Gastrocnemius medialis (tissue), 4 donors: ENCODE data around the gene FAM117A. TPM values are rescaled to one million over a fixed set of nuclear protein-coding genes. Genes with fewer than 3 reads are reported as not detected.

Experiments
- ATAC-seq, 2 donors: fragments of 150-250 bp; one replicate each; pipeline ENCODE4 v1.9.1; 2016
- DNase-seq, 2 donors: peaks; one replicate each; pipeline ENCODE4 v3.0.0-alpha.2; 2019
- H3K27ac ChIP-seq, 4 donors: fragments of 200-600 bp; sonication (generic); 1 replicate in 1 of 4; 2 replicates in 3 of 4; pipeline ENCODE4 v1.5.1; 2016 to 2018; ENCODE audit warnings: mild to moderate bottlenecking in 2 of 4, moderate library complexity in 1 of 4
- H3K27me3 ChIP-seq, 3 donors: fragments of 200-600 bp; sonication (generic) in 2 of 3; 1 replicate in 1 of 3; 2 replicates in 2 of 3; pipeline versions ENCODE4 v1.5.1 to v1.6.0; 2016 to 2019; ENCODE audit warnings: mild to moderate bottlenecking in 1 of 3, moderate library complexity in 1 of 3
- H3K36me3 ChIP-seq, 2 donors: fragments of 200-600 bp; sonication (generic) in 1 of 2; one replicate each; pipeline ENCODE4 v1.5.1; 2017 to 2018
- H3K4me1 ChIP-seq, 2 donors: fragments of 200-600 bp; sonication (generic) in 1 of 2; one replicate each; pipeline ENCODE4 v1.5.1; 2016 to 2017; ENCODE audit warnings: mild to moderate bottlenecking in 2 of 2
- H3K4me3 ChIP-seq, 4 donors: fragments of 200-600 bp; sonication (generic) in 3 of 4; 1 replicate in 1 of 4; 2 replicates in 3 of 4; pipeline ENCODE4 v1.5.1; 2016 to 2019; ENCODE audit warnings: mild to moderate bottlenecking in 2 of 4
- H3K9me3 ChIP-seq, 3 donors: fragments of 200-600 bp; sonication (generic) in 2 of 3; 1 replicate in 1 of 3; 2 replicates in 2 of 3; pipeline ENCODE4 v1.5.1; 2016 to 2019
- CTCF ChIP-seq, 5 experiments: fragments of 450-650 bp in 3 of 5; fragments of 200-600 bp in 2 of 5; sonication (generic) in 2 of 5; IDR thresholded peaks in 4 of 5; conservative IDR thresholded peaks in 1 of 5; 1 replicate in 4 of 5; 2 replicates in 1 of 5; pipeline ENCODE4 v1.5.1; 2016 to 2019; ENCODE audit warnings: antibody characterized with exemption in 5 of 5, mild to moderate bottlenecking in 3 of 5, moderate library complexity in 3 of 5
- POLR2A ChIP-seq, 2 donors: fragments of 450-650 bp; IDR thresholded peaks; one replicate each; pipeline ENCODE4 v1.6.1; 2017; ENCODE audit warnings: antibody characterized with exemption in 2 of 2, mild to moderate bottlenecking in 2 of 2, moderate library complexity in 2 of 2
- in situ Hi-C, 4 donors: fragments of 200-750 bp; cut with MboI; loops; one replicate each; pipeline versions ENCODE4 v1.15.0 to v1.8.0; 2017; ENCODE audit warnings: low sequenced_read_pairs in 4 of 4
- intact Hi-C: fragments of 100-400 bp; cut with DNase I; formaldehyde crosslinking; loops from one replicate; pipeline ENCODE4 v1.15.1; 2023; ENCODE audit warnings: low total_unique reads
- total RNA-seq, 4 donors: library from RNA; depleted of rRNA; stranded (reverse); fragments of >200 nt; gene quantifications; one replicate each; pipeline versions ENCODE4 v1.1.0 to v1.2.3, GENCODE V29; 2016

Gene FAM117A
- total RNA-seq, 4 donors from 2014 or later: 2.6 to 4.9 (median 3.3) TPM

DNA sequence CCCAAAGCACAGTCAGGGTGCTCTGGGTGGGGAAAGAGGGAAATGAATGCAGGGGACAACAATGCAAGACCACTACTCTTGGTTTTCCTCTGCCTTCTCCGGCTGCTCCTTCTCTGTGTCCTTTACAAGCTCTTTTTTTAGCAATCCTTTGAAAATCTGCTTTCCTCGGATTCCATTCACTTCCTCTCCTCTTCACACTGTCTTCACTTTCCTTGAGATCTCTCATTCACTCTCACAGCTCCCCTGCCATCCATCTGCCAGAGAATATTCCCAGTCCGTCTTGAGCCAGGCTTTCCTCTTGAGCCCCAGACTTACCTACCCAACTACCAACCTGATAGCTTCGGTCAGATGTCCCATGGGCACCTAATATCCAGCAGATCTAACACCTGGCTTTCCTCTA lies 75.1 kb downstream of the FAM117A start:
- no peak for DNase-seq
- no peak for ATAC-seq
- in situ Hi-C loops: no loop called here
- no peaks in the 10 kb centered on the region for H3K27me3 ChIP-seq
- H3K27ac ChIP-seq: peak overlapping the region; percentile 41 to 64 (median 56)
- H3K9me3 ChIP-seq: no peaks in the 10 kb centered on the region
- TF ChIP-seq CTCF (IDR thresholded peaks at IDR 0.05 in 4 of 5, conservative IDR thresholded peaks at IDR 0.05 in 1 of 5): no peak
- no peaks in the 10 kb centered on the region for H3K36me3 ChIP-seq
- H3K4me3 ChIP-seq: no peak overlapping the region
- intact Hi-C loops: no loop called here
- peaks cover 15 to 18% of the 10 kb centered on the region in 2 donors for H3K4me1 ChIP-seq

DNA sequence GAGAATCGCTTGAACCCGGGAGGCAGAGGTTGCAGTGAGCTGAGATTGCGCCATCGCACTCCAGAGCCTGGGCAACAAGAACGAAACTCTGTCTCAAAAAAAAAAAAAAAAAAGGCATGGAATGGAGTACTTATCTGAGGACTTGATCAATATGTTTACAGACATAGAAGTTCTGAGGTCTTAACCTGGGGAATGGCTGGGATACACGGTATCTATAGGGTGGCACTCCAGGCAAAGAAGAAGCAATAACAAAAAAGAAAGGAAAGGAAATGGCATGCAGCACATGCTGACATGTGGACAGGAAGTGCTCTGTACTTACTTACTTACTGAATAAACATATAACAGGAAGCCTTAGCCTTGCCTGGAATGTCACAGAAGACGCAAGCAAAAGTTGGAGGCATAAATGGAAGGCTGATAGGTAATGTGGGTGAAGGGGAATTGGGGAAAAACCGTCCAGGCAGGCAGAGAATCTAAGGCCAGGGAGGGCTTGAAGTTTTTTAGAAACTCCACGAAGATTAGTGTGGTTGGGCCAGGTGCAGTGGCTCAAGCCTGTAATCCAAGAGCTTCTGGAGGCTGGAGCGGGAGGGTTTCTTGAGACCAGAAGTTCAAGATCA lies 75.9 kb downstream of the FAM117A start:
- H3K27ac ChIP-seq: peak overlapping the region; percentile 41 to 64 (median 56)
- no peaks in the 10 kb centered on the region for H3K36me3 ChIP-seq
- no peaks in the 10 kb centered on the region for H3K9me3 ChIP-seq
- DNase-seq (no peak), ATAC-seq (peak; percentile 11 to 36)
- no peaks in the 10 kb centered on the region for H3K27me3 ChIP-seq
- in situ Hi-C loops: no loop called here
- intact Hi-C loops: no loop called here
- peaks cover 15 to 18% of the 10 kb centered on the region in 2 donors for H3K4me1 ChIP-seq
- TF ChIP-seq CTCF (IDR thresholded peaks at IDR 0.05 in 4 of 5, conservative IDR thresholded peaks at IDR 0.05 in 1 of 5) (no peak), POLR2A (IDR thresholded peaks at IDR 0.05) (no peak)
- H3K4me3 ChIP-seq: no peak overlapping the region

GRCh38 chr17:49681106-49681979 lies 82.6 kb downstream of the FAM117A start:
- in situ Hi-C loops: no loop called here
- DNase-seq: no peak
- Histone ChIP-seq H3K36me3 (no peaks in the 10 kb centered on the region), H3K4me3 (no peak overlapping the region), H3K27me3 (no peaks in the 10 kb centered on the region), H3K9me3 (no peaks in the 10 kb centered on the region), H3K27ac (no peak overlapping the region), H3K4me1 (peaks cover 6 to 10% of the 10 kb centered on the region in 2 donors)
- intact Hi-C loops: no loop called here
- TF ChIP-seq POLR2A (IDR thresholded peaks at IDR 0.05): no peak
- no peak for ATAC-seq

GRCh38 chr17:49680314-49680713 lies 83.6 kb downstream of the FAM117A start:
- no peak overlapping the region for H3K4me3 ChIP-seq
- H3K36me3 ChIP-seq: no peaks in the 10 kb centered on the region
- no peaks in the 10 kb centered on the region for H3K27me3 ChIP-seq
- H3K4me1 ChIP-seq: peaks cover 16 to 21% of the 10 kb centered on the region in 2 donors
- in situ Hi-C loops: no loop called here
- ATAC-seq (no peak), DNase-seq (no peak)
- no peak for TF ChIP-seq CTCF (IDR thresholded peaks at IDR 0.05 in 4 of 5, conservative IDR thresholded peaks at IDR 0.05 in 1 of 5)
- no peak for TF ChIP-seq POLR2A (IDR thresholded peaks at IDR 0.05)
- no peaks in the 10 kb centered on the region for H3K9me3 ChIP-seq
- intact Hi-C loops: no loop called here
- no peak overlapping the region for H3K27ac ChIP-seq
